A549 (cell line): ENCODE data around the gene SMIM35. TPM values are rescaled to one million over a fixed set of nuclear protein-coding genes. Genes with fewer than 3 reads are reported as not detected.

Source experiments
- ATAC-seq, 2 experiments: fragments of 200-7000 bp in 1 of 2; fragments of >200 bp in 1 of 2; cut with Nextera tagmentation in 1 of 2; cut with Tn5 transposase in 1 of 2; 3 replicates each; pipeline versions ENCODE4 v1.8.0 to v1.9.1; 2018 to 2020; ENCODE audit warnings: mild to moderate bottlenecking in 1 of 2, moderate library complexity in 1 of 2
- CTCF ChIA-PET: fragments of 300-600 bp; sonication (Branson Sonifier 250); formaldehyde crosslinking; extraction: SDS; loops from one replicate; lab custom pipeline; 2021; ENCODE audit warnings: antibody characterized with exemption, inconsistent platforms; lab: Yijun Ruan, JAX
- POLR2A ChIA-PET: fragments of 350-600 bp; formaldehyde crosslinking; extraction: SDS; loops from one replicate; lab custom pipeline; 2021; ENCODE audit warnings: antibody characterized with exemption, inconsistent platforms; lab: Yijun Ruan, JAX
- DNase-seq, 2 experiments: peaks; one replicate each; pipeline versions ENCODE4 v3.0.0 to v3.0.0-alpha.2; 2011 to 2016; ENCODE audit warnings: low read depth in 1 of 2, low spot score in 1 of 2
- FAIRE-seq: peaks from 2 replicates; lab custom pipeline; 2011; peaks lifted over from hg19 to GRCh38; lab: Jason Lieb, UNC
- H3K27ac ChIP-seq, 2 experiments: fragments of >200 bp; sonication (Bioruptor Twin); formaldehyde crosslinking; 3 replicates each; pipeline ENCODE4 v1.5.1; 2016 to 2017
- H3K4me1 ChIP-seq: fragments of >200 bp; sonication (Bioruptor Twin); formaldehyde crosslinking; 3 replicates; pipeline ENCODE4 v1.6.1; 2016
- H3K4me2 ChIP-seq: fragments of >200 bp; sonication (Bioruptor Twin); formaldehyde crosslinking; 3 replicates; pipeline ENCODE4 v1.6.1; 2016
- H3K4me3 ChIP-seq: fragments of >200 bp; sonication (Bioruptor Twin); formaldehyde crosslinking; 3 replicates; pipeline ENCODE4 v1.5.1; 2016
- H3K9me3 ChIP-seq: fragments of >200 bp; sonication (Bioruptor Twin); formaldehyde crosslinking; 3 replicates; pipeline ENCODE4 v1.6.1; 2016
- BHLHE40 ChIP-seq: IDR thresholded peaks from 2 replicates; pipeline ENCODE4 v1.6.1; 2012; ENCODE audit warnings: low read depth, low read length, inconsistent platforms
- CBX2 ChIP-seq: fragments of 200-600 bp; sonication (generic); IDR thresholded peaks from 2 replicates; pipeline ENCODE4 v1.6.1; 2016; ENCODE audit warnings: low read depth, mild to moderate bottlenecking, borderline replicate concordance
- CBX8 ChIP-seq: fragments of 200-600 bp; sonication (generic); IDR thresholded peaks from 2 replicates; pipeline ENCODE4 v1.6.1; 2016
- CEBPB ChIP-seq, 2 experiments: fragments of >200 bp in 1 of 2; sonication (Bioruptor Twin) in 1 of 2; formaldehyde crosslinking in 1 of 2; IDR thresholded peaks; 2 replicates each; pipeline ENCODE4 v1.6.1; 2012 to 2016
- CHD2 ChIP-seq: fragments of 150-350 bp; IDR thresholded peaks from 2 replicates; pipeline ENCODE4 v1.6.1; 2014; ENCODE audit warnings: low read length; ENCODE audit not compliant: partially characterized antibody
- CHD4 ChIP-seq: fragments of 200-600 bp; sonication (generic); IDR thresholded peaks from 2 replicates; pipeline ENCODE4 v1.6.1; 2016; ENCODE audit warnings: antibody characterized with exemption, mild to moderate bottlenecking, borderline replicate concordance
- FOSB ChIP-seq: fragments of 250-450 bp; sonication (Bioruptor Pico); IDR thresholded peaks from 2 replicates; pipeline ENCODE4 v1.5.0; 2020; ENCODE audit warnings: mild to moderate bottlenecking, moderate library complexity
- FOXS1 ChIP-seq: fragments of 250-450 bp; sonication (Bioruptor Pico); IDR thresholded peaks from 2 replicates; pipeline ENCODE4 v1.5.0; 2020; ENCODE audit warnings: mild to moderate bottlenecking, moderate library complexity
- HOXB5 ChIP-seq: fragments of 250-450 bp; sonication (Bioruptor Pico); IDR thresholded peaks from 2 replicates; pipeline ENCODE4 v1.5.0; 2020; ENCODE audit warnings: mild to moderate bottlenecking, moderate library complexity
- JUN ChIP-seq, 2 experiments: fragments of >200 bp; sonication (Bioruptor Twin); formaldehyde crosslinking; IDR thresholded peaks; 2 replicates in 1 of 2; 3 replicates in 1 of 2; pipeline ENCODE4 v1.6.1; 2016 to 2017
- JUNB ChIP-seq: fragments of >200 bp; sonication (Bioruptor Twin); formaldehyde crosslinking; IDR thresholded peaks from 2 replicates; pipeline ENCODE4 v1.6.1; 2016
- KDM1A ChIP-seq: fragments of 200-600 bp; sonication (generic); IDR thresholded peaks from 2 replicates; pipeline ENCODE4 v1.6.1; 2016; ENCODE audit warnings: low read depth, mild to moderate bottlenecking
- KDM5A ChIP-seq: fragments of 200-600 bp; sonication (generic); IDR thresholded peaks from 2 replicates; pipeline ENCODE4 v1.6.1; 2016; ENCODE audit warnings: antibody characterized with exemption, mild to moderate bottlenecking
- NFE2L2 ChIP-seq: fragments of 150-350 bp; conservative IDR thresholded peaks from 2 replicates; pipeline ENCODE4 v1.6.1; 2014; ENCODE audit warnings: low read length
- PHF8 ChIP-seq: fragments of 200-600 bp; sonication (generic); IDR thresholded peaks from 2 replicates; pipeline ENCODE4 v1.6.1; 2016; ENCODE audit warnings: low read depth, mild to moderate bottlenecking, antibody characterized with exemption, moderate library complexity, borderline replicate concordance
- POLR2A ChIP-seq: IDR thresholded peaks from 2 replicates; pipeline ENCODE4 v1.6.1; 2012; ENCODE audit warnings: mild to moderate bottlenecking, low read length
- RAD21 ChIP-seq, 2 experiments: fragments of >200 bp in 1 of 2; sonication (Bioruptor Twin) in 1 of 2; formaldehyde crosslinking in 1 of 2; IDR thresholded peaks in 1 of 2; conservative IDR thresholded peaks in 1 of 2; 2 replicates in 1 of 2; 3 replicates in 1 of 2; pipeline ENCODE4 v1.6.1; 2012 to 2018; ENCODE audit warnings: inconsistent platforms in 1 of 2
- RCOR1 ChIP-seq: fragments of 150-350 bp; IDR thresholded peaks from 2 replicates; pipeline ENCODE4 v1.6.1; 2014; ENCODE audit warnings: antibody characterized with exemption, low read length, low read depth
- SMC3 ChIP-seq: fragments of >200 bp; sonication (Bioruptor Twin); formaldehyde crosslinking; IDR thresholded peaks from 3 replicates; pipeline ENCODE4 v1.6.1; 2018; ENCODE audit warnings: inconsistent platforms
- WGBS: methylation state at CpG from one replicate; pipeline ENCODE4 v1.1.6; 2017; ENCODE audit errors: missing lambda C conversion rate; 5-methylcytosine and 5-hydroxymethylcytosine counted together
- polyA plus RNA-seq, 4 experiments: library from polyadenylated mRNA; depleted of rRNA in 3 of 4; stranded (reverse); fragments of >200 nt; fragmentation: RNase III in 1 of 4; extraction: RNeasy Plus Mini Kit Qiagen cat#74134 plus additional on column Dnase treatment in 1 of 4; gene quantifications; 2 replicates in 3 of 4; 3 replicates in 1 of 4; pipeline ENCODE4 v1.2.3, GENCODE V29; 2011 to 2017
- TF ChIP-seq, protein P1 (sequence below): fragments of 250-450 bp; sonication (Bioruptor Pico); IDR thresholded peaks from 2 replicates; pipeline ENCODE4 v1.5.0; 2021; ENCODE audit warnings: mild to moderate bottlenecking, moderate library complexity, borderline replicate concordance
- TF ChIP-seq, protein P2 (sequence below): IDR thresholded peaks from 2 replicates; pipeline ENCODE4 v1.6.1; 2012
- TF ChIP-seq, protein P3 (sequence below): fragments of >200 bp; sonication (Bioruptor Twin); formaldehyde crosslinking; IDR thresholded peaks from 3 replicates; pipeline ENCODE4 v1.5.1; 2016
- TF ChIP-seq, protein P4 (sequence below): fragments of 450-650 bp; IDR thresholded peaks from 2 replicates; pipeline ENCODE4 v1.6.1; 2014; ENCODE audit warnings: antibody characterized with exemption
- TF ChIP-seq, protein P5 (sequence below): IDR thresholded peaks from 2 replicates; pipeline ENCODE4 v1.6.1; 2012

SMIM35 gene
- polyA plus RNA-seq, 2 of the 4 experiments (the other 2 are of a cell fraction): not detected

DNA sequence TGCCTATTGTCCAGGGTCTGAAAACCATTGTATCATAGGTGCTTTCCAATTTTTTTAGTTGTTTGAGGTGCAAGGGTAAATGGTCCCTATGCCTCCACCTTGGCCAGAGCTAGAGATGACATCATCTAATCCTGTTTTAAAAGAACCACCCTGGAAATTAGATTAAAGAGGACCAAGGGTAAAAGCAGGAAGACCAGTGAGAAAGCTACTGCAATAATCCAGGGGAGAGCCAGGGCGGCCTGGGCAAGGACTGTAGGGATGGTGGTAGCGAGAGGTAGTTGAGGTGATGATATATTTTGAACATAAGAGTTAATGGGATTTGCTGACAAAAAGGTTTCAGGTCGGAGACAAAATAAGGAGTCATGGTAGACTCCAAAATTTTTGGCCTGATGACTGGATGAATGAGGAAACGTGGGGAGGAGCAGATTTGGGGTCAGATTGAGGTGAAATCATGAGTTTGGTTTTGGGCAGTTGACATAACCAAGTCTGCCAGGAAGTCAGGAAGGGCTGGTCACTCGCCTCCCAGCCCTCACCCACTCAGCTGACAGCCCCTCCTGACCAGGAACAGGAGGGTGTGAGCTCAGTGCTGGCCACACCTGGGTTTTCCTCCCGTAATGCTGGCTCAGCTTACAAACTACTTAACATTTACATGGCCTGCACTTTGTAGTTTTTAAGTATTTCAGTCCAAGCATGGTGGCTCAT lies 42.9 kb upstream of the SMIM35 start (continued):
- TF ChIP-seq CHD2: no peak

DNA sequence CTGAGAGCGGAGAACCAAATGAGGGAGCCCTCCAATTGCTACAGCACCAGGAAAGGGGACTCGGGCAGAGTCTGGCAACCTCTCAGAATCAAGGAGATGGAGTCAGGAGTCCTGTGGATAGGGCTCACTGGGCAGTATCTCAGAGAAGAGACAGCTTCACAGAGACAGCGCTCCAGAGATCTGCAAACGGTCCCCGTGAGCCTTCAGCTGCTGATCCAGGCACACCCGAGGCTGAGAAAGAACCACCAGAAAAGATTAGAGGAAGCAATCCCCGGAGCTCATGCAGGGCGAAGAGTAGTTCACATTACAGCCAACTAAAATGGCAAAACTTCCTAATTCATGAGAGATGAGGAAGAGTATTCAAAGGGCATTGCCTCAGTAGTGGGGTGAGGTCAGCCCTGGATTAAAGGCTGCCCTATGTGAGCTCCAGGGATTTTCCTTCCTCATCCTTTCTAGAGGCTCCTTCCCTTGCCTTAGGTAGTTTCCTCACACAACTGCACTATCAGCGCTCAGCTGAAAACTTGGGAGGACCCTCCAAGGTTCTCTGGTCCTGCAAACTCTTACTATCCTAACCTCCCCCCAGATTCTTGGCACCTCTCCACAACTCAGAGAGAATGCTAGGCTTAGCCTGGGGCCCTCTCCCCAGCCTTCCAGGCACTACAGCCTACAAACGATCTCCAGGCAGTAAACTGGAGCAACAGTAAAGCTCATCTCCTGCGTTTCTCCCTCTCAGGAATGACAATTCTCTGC lies 42.1 kb upstream of the SMIM35 start:
- 57% methylated on average over 10 of the region's 11 CpGs for WGBS
- 0 out of 3 replicates have a peak overlapping the region, but pooled peaks have one; percentile 14 for H3K4me2 ChIP-seq
- TF ChIP-seq NFE2L2: no peak
- TF ChIP-seq CHD2: no peak
- no peak for TF ChIP-seq PHF8
- TF ChIP-seq KDM1A: no peak
- TF ChIP-seq CBX2: no peak
- TF ChIP-seq, protein P1, sequence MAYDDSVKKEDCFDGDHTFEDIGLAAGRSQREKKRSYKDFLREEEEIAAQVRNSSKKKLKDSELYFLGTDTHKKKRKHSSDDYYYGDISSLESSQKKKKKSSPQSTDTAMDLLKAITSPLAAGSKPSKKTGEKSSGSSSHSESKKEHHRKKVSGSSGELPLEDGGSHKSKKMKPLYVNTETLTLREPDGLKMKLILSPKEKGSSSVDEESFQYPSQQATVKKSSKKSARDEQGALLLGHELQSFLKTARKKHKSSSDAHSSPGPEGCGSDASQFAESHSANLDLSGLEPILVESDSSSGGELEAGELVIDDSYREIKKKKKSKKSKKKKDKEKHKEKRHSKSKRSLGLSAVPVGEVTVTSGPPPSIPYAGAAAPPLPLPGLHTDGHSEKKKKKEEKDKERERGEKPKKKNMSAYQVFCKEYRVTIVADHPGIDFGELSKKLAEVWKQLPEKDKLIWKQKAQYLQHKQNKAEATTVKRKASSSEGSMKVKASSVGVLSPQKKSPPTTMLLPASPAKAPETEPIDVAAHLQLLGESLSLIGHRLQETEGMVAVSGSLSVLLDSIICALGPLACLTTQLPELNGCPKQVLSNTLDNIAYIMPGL (CRISPR knock-in tag): no peak
- no peak for TF ChIP-seq CEBPB (IDR thresholded peaks at IDR 0.05)
- TF ChIP-seq, protein P2, sequence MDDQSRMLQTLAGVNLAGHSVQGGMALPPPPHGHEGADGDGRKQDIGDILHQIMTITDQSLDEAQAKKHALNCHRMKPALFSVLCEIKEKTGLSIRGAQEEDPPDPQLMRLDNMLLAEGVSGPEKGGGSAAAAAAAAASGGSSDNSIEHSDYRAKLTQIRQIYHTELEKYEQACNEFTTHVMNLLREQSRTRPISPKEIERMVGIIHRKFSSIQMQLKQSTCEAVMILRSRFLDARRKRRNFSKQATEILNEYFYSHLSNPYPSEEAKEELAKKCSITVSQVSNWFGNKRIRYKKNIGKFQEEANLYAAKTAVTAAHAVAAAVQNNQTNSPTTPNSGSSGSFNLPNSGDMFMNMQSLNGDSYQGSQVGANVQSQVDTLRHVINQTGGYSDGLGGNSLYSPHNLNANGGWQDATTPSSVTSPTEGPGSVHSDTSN: no peak
- no peak for TF ChIP-seq JUNB
- TF ChIP-seq CBX8: no peak
- TF ChIP-seq BHLHE40: no peak
- no peak for TF ChIP-seq RAD21 (conservative IDR thresholded peaks at IDR 0.05 in 1 of 2, IDR thresholded peaks at IDR 0.05 in 1 of 2)
- no peak for TF ChIP-seq KDM5A
- TF ChIP-seq SMC3: no peak
- TF ChIP-seq, all 56 proteins: peak for 0
- Histone ChIP-seq H3K9me3 (no peaks in the 10 kb centered on the region), H3K4me3 (no peak overlapping the region), H3K4me1 (0 out of 3 replicates have a peak, but pooled peaks cover 3% of the 10 kb centered on the region), H3K27ac (no peak overlapping the region)
- ChIA-PET POLR2A (no interaction called here), CTCF (interaction anchor here (0.6 to 1.3 kb wide), 3 partner anchors 16 to 380 kb away, joined by 3 read pairs; no protein-coding TSS in a partner anchor)
- no peak for DNase-seq
- no peak for FAIRE-seq
- ATAC-seq: peak in 1 of 2 experiments; percentile 29; a peak in 2 of 6 replicates

DNA sequence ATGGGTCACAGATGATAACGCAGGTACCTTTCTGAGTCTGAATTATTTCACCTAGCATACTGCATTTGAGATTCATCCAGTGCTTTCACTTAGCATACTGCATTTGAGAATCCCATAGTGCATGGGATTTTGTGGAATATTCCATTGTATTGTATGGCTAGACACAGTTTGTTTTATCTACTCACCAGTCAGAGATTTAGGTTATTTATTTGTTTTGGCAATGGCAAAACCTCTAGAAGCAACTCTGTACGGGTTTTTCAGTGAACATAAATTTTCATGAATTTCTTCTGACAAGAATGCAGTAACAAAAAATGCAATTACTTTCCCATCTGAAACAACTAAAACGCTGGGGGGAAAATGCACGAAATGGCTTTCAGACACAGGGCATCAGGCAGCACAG lies 41.5 kb upstream of the SMIM35 start:
- CTCF ChIA-PET: no interaction called here
- DNase-seq (no peak), ATAC-seq (no peak), FAIRE-seq (no peak)
- Histone ChIP-seq H3K4me1 (0 out of 3 replicates have a peak, but pooled peaks cover 3% of the 10 kb centered on the region), H3K4me3 (no peak overlapping the region), H3K27ac (no peak overlapping the region), H3K4me2 (0 out of 3 replicates have a peak overlapping the region, but pooled peaks have one; percentile 14), H3K9me3 (no peaks in the 10 kb centered on the region)
- WGBS: 27% methylated on average over 4 of the region's 4 CpGs
- TF ChIP-seq POLR2A (no peak), FOSB (CRISPR knock-in tag) (no peak), RCOR1 (no peak), BHLHE40 (no peak), CHD4 (no peak), JUN (IDR thresholded peaks at IDR 0.05) (no peak), FOXS1 (CRISPR knock-in tag) (no peak), HOXB5 (no peak)
- TF ChIP-seq, protein P3, sequence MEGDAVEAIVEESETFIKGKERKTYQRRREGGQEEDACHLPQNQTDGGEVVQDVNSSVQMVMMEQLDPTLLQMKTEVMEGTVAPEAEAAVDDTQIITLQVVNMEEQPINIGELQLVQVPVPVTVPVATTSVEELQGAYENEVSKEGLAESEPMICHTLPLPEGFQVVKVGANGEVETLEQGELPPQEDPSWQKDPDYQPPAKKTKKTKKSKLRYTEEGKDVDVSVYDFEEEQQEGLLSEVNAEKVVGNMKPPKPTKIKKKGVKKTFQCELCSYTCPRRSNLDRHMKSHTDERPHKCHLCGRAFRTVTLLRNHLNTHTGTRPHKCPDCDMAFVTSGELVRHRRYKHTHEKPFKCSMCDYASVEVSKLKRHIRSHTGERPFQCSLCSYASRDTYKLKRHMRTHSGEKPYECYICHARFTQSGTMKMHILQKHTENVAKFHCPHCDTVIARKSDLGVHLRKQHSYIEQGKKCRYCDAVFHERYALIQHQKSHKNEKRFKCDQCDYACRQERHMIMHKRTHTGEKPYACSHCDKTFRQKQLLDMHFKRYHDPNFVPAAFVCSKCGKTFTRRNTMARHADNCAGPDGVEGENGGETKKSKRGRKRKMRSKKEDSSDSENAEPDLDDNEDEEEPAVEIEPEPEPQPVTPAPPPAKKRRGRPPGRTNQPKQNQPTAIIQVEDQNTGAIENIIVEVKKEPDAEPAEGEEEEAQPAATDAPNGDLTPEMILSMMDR: no peak
- TF ChIP-seq, protein P4, sequence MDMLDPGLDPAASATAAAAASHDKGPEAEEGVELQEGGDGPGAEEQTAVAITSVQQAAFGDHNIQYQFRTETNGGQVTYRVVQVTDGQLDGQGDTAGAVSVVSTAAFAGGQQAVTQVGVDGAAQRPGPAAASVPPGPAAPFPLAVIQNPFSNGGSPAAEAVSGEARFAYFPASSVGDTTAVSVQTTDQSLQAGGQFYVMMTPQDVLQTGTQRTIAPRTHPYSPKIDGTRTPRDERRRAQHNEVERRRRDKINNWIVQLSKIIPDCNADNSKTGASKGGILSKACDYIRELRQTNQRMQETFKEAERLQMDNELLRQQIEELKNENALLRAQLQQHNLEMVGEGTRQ: no peak
- TF ChIP-seq, protein P5, sequence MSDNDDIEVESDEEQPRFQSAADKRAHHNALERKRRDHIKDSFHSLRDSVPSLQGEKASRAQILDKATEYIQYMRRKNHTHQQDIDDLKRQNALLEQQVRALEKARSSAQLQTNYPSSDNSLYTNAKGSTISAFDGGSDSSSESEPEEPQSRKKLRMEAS: no peak
- POLR2A ChIA-PET: no interaction called here
